Progenitor cell of endocrine pancreas (in vitro differentiated cells): ENCODE data around the gene CFDP1. TPM values are rescaled to one million over a fixed set of nuclear protein-coding genes. Genes with fewer than 3 reads are reported as not detected.

Experiments
- DNase-seq: peaks from one replicate; pipeline ENCODE4 v3.0.0; 2021; ENCODE audit warnings: low spot score; ENCODE audit not compliant: unreplicated experiment
- H3K27ac Mint-ChIP-seq: 2 replicates; pipeline ENCODE4 v1.8.0; 2021; ENCODE audit warnings: mild to moderate bottlenecking, moderate library complexity, mixed read lengths
- H3K27me3 Mint-ChIP-seq: 2 replicates; pipeline ENCODE4 v1.8.0; 2021; ENCODE audit warnings: mixed read lengths
- H3K36me3 Mint-ChIP-seq: 2 replicates; pipeline ENCODE4 v1.8.0; 2022; ENCODE audit warnings: mixed read lengths; ENCODE audit not compliant: insufficient read depth
- H3K4me1 Mint-ChIP-seq: 2 replicates; pipeline ENCODE4 v1.8.0; 2021; ENCODE audit warnings: low read depth, mixed read lengths
- H3K4me3 Mint-ChIP-seq: 2 replicates; pipeline ENCODE4 v1.8.0; 2021; ENCODE audit warnings: low read depth, mild to moderate bottlenecking, moderate library complexity, mixed read lengths
- H3K9me3 Mint-ChIP-seq: 2 replicates; pipeline ENCODE4 v1.8.0; 2021; ENCODE audit warnings: low read depth, mixed read lengths
- long read RNA-seq: library from polyadenylated mRNA; unstranded; transcript quantifications from one replicate; pipeline ENCODE4 v2.0.0, GENCODE V29; 2020
- total RNA-seq: library from RNA; stranded (reverse); gene quantifications from 2 replicates; pipeline ENCODE4 v1.2.1, GENCODE V29; 2021
- TF ChIP-seq, protein P1 (sequence below): fragments of 200-600 bp; sonication (generic); IDR thresholded peaks from one replicate; pipeline ENCODE4 v1.5.0; 2021; ENCODE audit warnings: antibody characterized with exemption, mild to moderate bottlenecking; ENCODE audit not compliant: unreplicated experiment

CFDP1 gene
- 91.5 and 94.6 TPM in 2 replicates for total RNA-seq
- long read RNA-seq, transcript CFDP1-201 (7 exons, 1,275 nt) = major isoform, 39 of 56 reads
- long read RNA-seq, partial matches to known transcripts = 7 of 56 reads
- long read RNA-seq, other reads (novel, unspliced or antisense) = 9 of 56 reads

DNA sequence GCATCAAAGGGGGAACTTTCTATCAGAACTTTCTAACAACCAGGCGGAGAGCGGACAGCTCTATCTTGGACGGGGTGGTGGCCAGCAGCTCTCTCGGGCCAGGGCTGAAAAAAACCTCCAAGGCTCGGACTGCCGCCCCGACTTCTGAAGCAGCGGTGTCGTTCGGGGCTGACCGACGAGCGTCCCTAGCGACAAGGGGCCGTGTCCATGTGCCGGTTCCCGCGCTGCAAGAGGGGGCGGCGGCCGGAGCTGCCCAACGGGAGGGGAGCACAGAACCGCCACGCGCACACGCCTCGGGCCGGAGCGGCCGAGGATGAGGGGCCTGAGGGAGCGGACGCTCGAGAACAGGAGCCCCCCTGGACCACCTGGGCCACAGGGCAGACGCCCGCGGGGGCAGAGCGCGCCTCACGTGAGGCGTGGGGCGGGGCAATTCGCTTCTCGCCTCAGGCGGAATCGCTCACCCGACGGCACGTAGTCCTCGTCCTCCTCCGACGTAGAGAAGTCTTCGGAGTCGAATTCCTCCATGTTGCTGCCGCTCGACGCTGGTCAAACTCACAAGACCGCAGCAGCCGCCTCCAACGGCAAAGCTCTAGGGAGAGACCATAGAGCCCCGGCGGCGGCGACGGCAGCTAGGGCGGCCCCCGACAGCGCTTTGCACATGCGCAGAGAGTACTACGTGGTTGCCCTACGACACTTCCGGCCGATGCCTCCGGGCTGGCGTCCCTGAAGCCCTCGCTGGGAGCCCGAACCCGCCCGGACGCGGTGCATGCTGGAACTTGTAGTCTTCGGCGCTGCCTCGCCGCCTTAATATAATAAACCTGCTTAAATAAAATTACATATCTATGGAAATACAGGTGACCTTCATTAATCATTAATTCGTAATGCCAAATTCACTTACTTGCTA lies at the start of gene CFDP1:
Gene CFDP1, minus strand, starts transcription at position 676 of the 904 bp plus-strand sequence. Its CDS starts 151 bp downstream, at position 525.
- Mint-ChIP-seq H3K27me3 (no peaks in the 10 kb centered on the region), H3K4me1 (peaks cover 12% of the 10 kb centered on the region), H3K9me3 (peaks cover 3% of the 10 kb centered on the region), H3K27ac (peak within 1 kb of the TSS; percentile 97), H3K36me3 (peaks cover 11% of the 10 kb centered on the region), H3K4me3 (peak within 1 kb of the TSS; percentile 77)
- TF ChIP-seq, protein P1, sequence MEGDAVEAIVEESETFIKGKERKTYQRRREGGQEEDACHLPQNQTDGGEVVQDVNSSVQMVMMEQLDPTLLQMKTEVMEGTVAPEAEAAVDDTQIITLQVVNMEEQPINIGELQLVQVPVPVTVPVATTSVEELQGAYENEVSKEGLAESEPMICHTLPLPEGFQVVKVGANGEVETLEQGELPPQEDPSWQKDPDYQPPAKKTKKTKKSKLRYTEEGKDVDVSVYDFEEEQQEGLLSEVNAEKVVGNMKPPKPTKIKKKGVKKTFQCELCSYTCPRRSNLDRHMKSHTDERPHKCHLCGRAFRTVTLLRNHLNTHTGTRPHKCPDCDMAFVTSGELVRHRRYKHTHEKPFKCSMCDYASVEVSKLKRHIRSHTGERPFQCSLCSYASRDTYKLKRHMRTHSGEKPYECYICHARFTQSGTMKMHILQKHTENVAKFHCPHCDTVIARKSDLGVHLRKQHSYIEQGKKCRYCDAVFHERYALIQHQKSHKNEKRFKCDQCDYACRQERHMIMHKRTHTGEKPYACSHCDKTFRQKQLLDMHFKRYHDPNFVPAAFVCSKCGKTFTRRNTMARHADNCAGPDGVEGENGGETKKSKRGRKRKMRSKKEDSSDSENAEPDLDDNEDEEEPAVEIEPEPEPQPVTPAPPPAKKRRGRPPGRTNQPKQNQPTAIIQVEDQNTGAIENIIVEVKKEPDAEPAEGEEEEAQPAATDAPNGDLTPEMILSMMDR = no peak
- DNase-seq = peak; percentile 90

DNA sequence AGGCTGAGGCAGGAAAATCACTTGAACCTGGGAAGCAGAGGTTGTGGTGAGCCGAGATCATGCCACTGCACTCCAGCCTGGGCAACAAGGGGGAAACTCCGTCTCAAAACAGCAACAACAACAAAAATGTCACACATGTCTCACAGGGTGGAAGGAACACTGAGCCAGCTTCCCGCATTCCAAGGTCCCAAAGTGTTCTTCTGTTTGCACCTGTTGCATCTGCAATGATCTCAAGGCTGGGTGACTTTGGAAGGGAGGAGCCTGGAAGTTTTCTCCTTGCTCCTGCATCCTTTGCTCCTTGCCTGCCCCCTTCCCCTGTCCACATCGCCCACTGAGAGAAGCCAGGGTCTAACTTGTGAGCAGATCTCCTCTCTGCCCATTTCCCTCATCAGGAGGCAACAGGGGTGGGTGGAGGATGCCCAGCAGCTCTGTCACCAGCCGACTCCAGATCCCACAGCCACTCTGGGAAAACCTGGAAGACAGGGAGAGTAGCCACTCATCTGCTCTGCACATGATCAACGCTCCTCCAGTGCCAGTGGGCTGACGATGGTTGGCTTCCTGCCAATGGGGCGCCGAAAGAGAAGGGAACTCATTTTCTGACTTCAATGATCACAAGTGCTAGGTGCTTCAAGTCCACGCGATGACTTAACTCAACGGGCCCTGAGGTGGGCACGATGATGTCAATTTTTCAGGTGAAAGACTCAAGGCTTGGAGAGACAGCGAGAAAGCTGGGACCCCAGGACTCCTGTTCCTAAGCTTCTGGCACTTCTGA lies 49.3 kb upstream of the CFDP1 start:
- Mint-ChIP-seq H3K36me3 (no peaks in the 10 kb centered on the region), H3K27ac (peak overlapping the region; percentile 15), H3K4me1 (no peaks in the 10 kb centered on the region), H3K9me3 (no peaks in the 10 kb centered on the region), H3K4me3 (no peak overlapping the region), H3K27me3 (no peaks in the 10 kb centered on the region)
- DNase-seq = no peak
- TF ChIP-seq, protein P1 = no peak

DNA sequence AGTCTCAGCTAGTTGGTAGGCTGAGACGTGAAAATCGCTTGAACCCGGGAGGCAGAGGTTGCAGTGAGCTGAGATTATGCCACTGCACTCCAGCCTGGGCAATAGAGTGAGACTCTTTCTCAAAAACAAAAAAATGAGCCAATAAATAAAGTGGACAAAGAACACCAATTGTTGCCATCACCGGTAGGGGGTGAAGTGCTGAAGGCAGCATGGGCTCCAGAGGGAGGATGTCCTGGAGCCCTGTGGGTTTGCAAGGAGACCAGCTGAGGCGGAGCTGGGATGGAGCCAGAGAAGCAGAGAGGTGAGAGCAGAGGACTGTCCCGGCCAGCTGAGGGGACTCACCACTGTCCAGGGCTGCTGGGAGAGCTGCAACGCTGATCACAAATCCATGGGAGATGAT lies 48.2 kb upstream of the CFDP1 start:
- Mint-ChIP-seq H3K4me3 (no peak overlapping the region), H3K27me3 (no peaks in the 10 kb centered on the region), H3K4me1 (no peaks in the 10 kb centered on the region), H3K9me3 (no peaks in the 10 kb centered on the region), H3K27ac (no peak overlapping the region), H3K36me3 (no peaks in the 10 kb centered on the region)
- TF ChIP-seq, protein P1 = no peak
- no peak for DNase-seq

DNA sequence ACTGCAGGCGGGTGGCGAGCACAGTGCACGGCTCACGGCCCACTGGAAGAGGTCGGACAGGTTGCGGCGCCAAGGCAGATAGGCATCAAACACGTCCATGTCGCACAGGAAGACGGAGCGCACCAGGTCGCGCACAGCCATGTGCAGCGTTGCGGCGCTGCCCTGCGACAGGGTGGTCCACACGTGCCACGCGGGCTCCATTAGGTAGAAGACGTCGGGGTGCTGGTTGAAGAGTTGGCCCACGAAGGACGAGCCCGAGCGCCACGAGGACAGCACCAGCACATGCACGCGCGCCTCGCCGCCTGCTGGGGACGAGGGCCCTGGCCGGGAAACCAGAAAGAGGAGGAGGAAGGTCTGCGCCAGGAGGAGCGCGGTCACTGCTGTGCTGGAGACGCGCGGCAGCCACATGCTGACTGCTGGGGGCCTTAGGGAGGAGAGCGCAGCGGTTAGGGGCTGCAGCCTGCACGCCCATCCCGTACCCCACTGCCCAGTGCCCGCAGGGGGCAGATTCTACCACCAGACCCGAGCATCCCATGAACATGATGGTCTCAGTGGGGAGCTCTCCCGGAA lies 46.2 kb upstream of the CFDP1 start:
- Mint-ChIP-seq H3K27me3 (no peaks in the 10 kb centered on the region), H3K4me3 (no peak overlapping the region), H3K9me3 (no peaks in the 10 kb centered on the region), H3K4me1 (no peaks in the 10 kb centered on the region), H3K27ac (no peak overlapping the region), H3K36me3 (no peaks in the 10 kb centered on the region)
- DNase-seq = no peak
- TF ChIP-seq, protein P1 = no peak
